K562 (cell line): ENCODE results near the gene SDK1. TPM values are rescaled to one million over a fixed set of nuclear protein-coding genes. Genes with fewer than 3 reads are reported as not detected.
A peak's percentile ranks its signal among the peaks of the same experiment; 100 is the strongest.

Source experiments
- ELF2 ChIP-seq: fragments of 250-450 bp; sonication (Bioruptor Pico); IDR thresholded peaks from 2 replicates; pipeline ENCODE4 v1.5.0; 2021; ENCODE audit warnings: mild to moderate bottlenecking
- ETV6 ChIP-seq, 3 experiments: fragments of 150-350 bp in 1 of 3; sonication (generic) in 1 of 3; formaldehyde crosslinking in 1 of 3; IDR thresholded peaks; 2 replicates each; pipeline versions ENCODE4 v1.6.1 to v1.8.0; 2014 to 2022; ENCODE audit warnings: borderline replicate concordance in 2 of 3, low read depth in 2 of 3, antibody characterized with exemption in 1 of 3, low read length in 1 of 3, mild to moderate bottlenecking in 1 of 3, missing genetic modification reagents in 1 of 3
- REST ChIP-seq, 2 experiments: fragments of 450-650 bp; formaldehyde crosslinking in 1 of 2; IDR thresholded peaks; 2 replicates each; pipeline versions ENCODE4 v1.4.0 to v1.6.1; 2014 to 2020; ENCODE audit warnings: mild to moderate bottlenecking in 2 of 2, borderline replicate concordance in 1 of 2, low read depth in 1 of 2
- ZBTB40 ChIP-seq, 2 experiments: fragments of 450-650 bp in 1 of 2; sonication (generic) in 1 of 2; formaldehyde crosslinking in 1 of 2; IDR thresholded peaks; 2 replicates each; pipeline versions ENCODE4 v1.7.1 to v1.9.0; 2016 to 2022; ENCODE audit warnings: inconsistent platforms in 1 of 2, mild to moderate bottlenecking in 1 of 2, missing genetic modification reagents in 1 of 2
- polyA plus RNA-seq, 8 experiments: library from polyadenylated mRNA; depleted of rRNA in 4 of 8; stranded (reverse) in 5 of 8; unstranded in 3 of 8; fragments of >200 nt; fragmentation: Nextera tagmentation in 2 of 8; fragmentation: Illumina TruSeq in 1 of 8; extraction: Ambion mirVana in 2 of 8; extraction: Trizol in 1 of 8; gene quantifications; 2 replicates each; pipeline versions ENCODE4 v1.2.1 to v1.2.3, GENCODE V29; 2011 to 2014; ENCODE audit warnings: inconsistent platforms in 1 of 8, missing spikeins in 1 of 8
- total RNA-seq, 7 experiments: library from RNA; depleted of rRNA in 6 of 7; stranded (reverse); fragments of >200 nt in 6 of 7; fragmentation: Illumina TruSeq in 2 of 7; extraction: Trizol in 2 of 7; gene quantifications; 2 replicates each; pipeline versions ENCODE4 v1.2.1 to v1.2.3, GENCODE V29; 2011 to 2021; ENCODE audit warnings: low replicate concordance in 1 of 7

The SDK1 gene
- total and polyA plus RNA-seq, 9 of the 15 experiments (the other 6 are each of a cell fraction or from before 2014, with no cell fraction given): 0.16 TPM; not detected in 8

DNA sequence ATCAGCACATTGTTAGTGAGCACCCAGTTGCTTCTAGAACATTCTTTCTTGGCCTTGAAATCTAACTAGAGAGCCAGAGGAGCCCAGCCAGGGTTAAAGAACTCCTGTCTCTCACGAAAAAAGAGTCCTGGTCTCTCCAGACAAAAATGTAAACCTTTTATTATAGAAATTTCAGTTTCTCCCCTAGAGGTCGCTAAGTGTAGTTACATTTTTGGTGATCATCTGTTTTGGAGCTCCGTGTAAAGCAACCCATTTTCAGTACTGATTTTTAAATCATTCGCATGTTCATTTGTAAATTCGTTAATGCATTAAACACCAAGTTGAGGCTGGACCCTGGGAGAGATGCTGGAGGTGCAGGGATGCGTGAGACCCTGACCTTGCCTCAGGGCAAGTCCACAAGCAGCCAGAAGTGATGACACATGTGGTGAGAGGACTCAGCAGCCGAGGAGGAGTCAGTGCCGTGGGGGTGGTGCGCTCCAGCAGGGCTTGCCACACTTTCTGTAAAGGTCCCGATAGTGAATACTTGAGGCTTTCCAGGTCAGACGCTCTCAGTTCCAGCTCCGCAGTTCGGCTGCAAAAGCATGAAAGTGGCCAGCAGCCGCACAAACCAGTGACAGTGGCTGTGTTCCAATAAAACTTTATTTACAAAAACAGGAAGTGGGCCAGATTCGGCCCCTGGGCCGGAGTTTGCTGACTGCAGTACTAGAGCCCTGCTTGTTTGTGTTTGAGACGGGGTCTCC lies 802.5 kb downstream of the SDK1 start (continued):
- TF ChIP-seq REST (IDR thresholded peaks at IDR 0.05; ENCODE audit: borderline replicate concordance) (no peak), REST (CRISPR knock-in tag; IDR thresholded peaks at IDR 0.05; ENCODE audit: low read depth) (no peak), ETV6 (IDR thresholded peaks at IDR 0.05; ENCODE audit: borderline replicate concordance in 1 of 2, low read depth in 2 of 2, low read length in 1 of 2) (no peak), ETV6 (CRISPR knock-in tag; IDR thresholded peaks at IDR 0.05; ENCODE audit: borderline replicate concordance) (no peak), ELF2 (CRISPR knock-in tag) (peak; percentile 73; the same call in 1 of the 2 replicates), ZBTB40 (IDR thresholded peaks at IDR 0.05) (peak; percentile 99), ZBTB40 (CRISPR knock-in tag; IDR thresholded peaks at IDR 0.05) (peak; percentile 98)
